GM19099 (cell line): ENCODE data around the gene RNF213.

ENCODE experiments used
- POLR2A ChIP-seq: IDR thresholded peaks from 3 replicates; pipeline ENCODE4 v1.6.1; 2011; ENCODE audit warnings: low read depth; ENCODE audit not compliant: insufficient read length; ENCODE audit errors: extremely low read depth

The RNF213 gene

GRCh38 chr17:80356231-80356856 is 95.7 kb downstream of the RNF213 start:
- no peak for TF ChIP-seq POLR2A

GRCh38 chr17:80358131-80358530 is 97.5 kb downstream of the RNF213 start:
- TF ChIP-seq POLR2A: no peak

DNA sequence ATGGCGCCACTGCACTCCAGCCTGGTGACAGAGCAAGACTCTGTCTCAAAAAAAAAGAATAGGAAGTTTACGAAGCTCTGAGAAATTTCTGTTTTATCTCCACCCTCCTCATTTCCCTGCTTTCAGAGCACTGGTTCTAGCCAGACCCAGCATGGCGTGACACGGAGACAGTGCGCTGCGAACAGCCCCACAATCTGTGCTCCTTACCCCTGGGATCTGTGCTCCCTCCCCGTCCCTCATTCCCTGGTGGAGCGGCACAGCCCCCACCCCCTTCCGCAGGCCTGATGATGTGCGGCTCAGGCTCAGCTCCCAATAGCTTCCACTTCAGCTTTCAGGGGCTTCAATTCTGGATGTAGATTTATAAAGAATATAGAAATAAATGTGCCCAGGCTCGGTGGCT is 98.2 kb downstream of the RNF213 start:
- no peak for TF ChIP-seq POLR2A

DNA sequence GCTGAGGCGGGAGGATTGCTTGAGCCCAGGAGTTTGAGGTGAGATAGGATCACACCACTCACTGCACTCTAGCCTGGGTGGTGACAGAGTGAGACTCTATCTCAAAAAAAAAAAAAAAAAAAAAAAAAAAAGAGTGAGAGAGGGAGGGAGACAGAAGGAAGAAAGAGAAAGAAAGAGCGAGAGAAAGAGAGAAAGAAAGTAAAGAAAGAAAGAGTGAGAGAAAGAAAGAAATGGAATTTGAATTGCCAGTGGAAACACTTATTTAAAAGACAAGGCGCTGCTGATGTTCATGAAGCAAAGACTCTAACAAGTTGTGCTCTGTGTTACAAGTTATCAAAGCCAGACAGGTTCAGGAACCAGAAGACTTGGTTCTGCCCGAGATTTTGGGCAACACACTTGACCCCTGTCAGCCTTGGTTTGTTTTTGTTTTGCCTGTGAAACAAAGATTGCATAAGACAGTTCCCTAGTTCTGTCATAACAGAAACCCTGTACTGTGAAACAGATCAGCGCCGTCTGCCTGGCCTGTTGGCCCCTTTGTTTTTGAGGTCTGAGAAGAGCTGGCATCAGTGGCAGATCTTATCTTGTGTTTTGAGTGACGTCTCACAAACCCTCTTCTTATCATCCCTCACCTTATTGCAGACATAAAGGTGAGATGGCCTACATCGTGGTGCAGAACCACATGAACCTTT is 98.9 kb downstream of the RNF213 start:
- no peak for TF ChIP-seq POLR2A

- no peak for TF ChIP-seq POLR2A
These were observed 99.7 kb downstream of the RNF213 start for GRCh38 chr17:80360396-80360795.

DNA sequence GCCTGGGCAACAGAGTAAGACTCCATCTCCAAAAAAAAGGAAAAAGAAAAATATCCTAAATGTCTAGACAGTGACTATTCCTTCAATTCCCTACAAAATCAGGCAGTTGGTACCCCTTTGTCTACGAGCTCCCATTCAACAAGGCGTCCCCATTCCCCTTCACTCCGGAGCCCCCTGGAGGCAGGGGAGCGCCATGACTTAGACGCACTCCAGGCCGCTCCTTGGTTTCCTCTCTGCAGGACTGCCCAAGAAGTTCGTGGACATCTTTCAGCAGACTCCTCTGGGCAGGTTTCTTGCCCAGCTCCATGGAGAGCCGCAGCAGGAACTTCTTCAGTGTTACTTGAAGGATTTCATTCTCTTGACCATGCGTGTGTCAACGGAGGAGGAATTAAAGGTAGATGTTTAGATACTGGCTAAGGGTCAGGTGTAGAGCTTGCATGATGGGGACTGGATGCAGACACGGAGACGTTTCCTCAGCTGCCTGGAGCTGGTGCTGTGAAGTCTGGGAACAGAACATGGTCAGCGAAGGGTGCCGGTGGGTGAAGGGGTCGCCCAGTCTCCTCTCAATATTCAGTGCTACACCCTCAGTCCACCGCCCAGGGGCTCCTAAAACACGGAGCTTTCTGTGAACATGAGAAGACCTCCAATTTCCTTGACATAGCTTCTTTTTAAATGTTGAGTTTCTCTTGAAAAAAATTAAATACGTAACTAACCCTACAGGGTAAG is 101.0 kb downstream of the RNF213 start:
- no peak for TF ChIP-seq POLR2A

- no peak for TF ChIP-seq POLR2A
These were observed 101.9 kb downstream of the RNF213 start for GRCh38 chr17:80362428-80363119.

GRCh38 chr17:80363120-80363515 is 102.5 kb downstream of the RNF213 start:
- TF ChIP-seq POLR2A: no peak

GRCh38 chr17:80363518-80364090 is 103.0 kb downstream of the RNF213 start:
- TF ChIP-seq POLR2A: no peak

GRCh38 chr17:80364091-80364691 is 103.5 kb downstream of the RNF213 start:
- no peak for TF ChIP-seq POLR2A

DNA sequence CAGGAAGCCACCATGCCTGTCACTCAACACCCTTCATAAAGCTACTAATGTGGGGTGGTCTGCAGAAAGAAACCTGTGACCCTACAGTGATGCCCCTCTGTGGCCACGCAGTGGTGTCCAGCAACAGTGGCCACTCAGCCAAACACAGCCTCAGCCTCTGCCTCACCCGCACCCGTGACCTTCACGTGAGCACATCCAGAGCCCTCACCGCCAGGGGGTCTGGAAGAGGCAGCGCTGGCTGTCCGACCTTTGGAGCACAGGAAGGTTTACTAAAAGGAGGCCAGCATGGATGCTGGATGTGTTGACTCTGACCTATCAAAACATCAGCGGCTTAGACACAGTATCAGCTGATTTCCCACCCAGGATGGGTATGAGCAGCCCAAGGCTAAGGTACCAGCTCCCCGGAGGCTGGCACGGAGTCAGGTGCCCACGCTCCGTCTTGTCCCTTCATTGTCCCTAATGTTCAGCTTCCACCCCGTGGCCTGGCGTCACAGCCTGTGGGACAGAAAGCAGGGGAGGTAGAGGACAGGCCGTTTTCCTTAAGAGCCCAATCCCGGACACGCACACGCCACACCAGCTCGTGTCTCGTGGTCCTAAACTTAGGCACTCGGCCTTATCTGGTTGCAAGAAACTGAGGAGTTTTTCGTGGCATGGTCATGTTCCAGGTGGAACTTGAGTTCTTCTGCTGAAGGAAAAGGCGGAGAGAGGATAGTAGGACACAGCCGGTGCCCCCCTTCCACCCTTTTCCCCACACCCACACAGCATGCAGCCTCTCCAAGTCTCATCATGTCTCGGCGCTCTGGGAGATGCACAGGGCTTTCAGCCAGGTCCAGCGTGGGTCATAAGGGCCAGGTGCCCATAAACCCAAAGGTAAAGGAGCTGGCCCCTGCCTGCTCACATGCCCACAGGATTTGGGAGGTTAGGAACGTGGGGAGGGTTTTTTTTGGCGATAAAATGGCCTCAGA is 104.6 kb downstream of the RNF213 start:
- TF ChIP-seq POLR2A: no peak

DNA sequence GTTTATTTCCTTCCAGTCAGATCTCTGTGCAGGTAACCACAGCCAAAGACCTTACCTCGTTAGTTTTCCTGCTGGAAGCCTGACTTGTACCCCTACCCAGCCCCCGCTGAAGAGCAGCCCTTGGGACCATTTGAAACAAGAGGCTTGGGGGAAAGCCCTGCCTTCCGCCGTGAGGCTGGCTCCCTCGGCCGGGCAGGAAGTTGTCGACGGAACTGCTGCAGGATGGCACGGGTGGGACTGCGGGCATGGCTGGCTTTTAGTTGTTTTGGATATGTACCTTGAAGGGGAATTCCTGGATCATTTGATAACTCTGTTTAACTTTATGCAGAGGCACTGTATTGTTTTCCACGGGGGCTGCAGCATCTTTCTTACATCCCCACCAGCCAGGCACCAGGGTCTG is 105.3 kb downstream of the RNF213 start:
- TF ChIP-seq POLR2A: no peak

DNA sequence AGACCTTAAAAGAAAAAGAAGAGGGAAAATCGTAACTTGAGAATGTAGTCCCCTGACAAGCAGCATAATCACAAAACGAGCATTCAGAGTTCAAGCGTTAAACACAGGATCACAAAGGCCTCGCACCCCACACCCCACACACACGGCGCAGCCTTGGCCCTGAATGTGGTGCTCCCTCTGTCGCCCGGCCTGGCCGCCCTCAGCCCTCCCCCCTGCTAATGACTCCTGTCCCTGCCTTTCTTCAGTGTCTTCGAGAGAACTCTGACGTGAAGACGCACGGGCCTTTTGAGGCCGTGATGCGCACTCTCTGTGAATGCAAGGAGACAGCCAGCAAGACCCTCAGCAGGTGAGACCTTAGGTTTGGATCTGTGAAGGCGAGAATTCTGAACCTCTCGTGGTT is 106.9 kb downstream of the RNF213 start:
- no peak for TF ChIP-seq POLR2A

DNA sequence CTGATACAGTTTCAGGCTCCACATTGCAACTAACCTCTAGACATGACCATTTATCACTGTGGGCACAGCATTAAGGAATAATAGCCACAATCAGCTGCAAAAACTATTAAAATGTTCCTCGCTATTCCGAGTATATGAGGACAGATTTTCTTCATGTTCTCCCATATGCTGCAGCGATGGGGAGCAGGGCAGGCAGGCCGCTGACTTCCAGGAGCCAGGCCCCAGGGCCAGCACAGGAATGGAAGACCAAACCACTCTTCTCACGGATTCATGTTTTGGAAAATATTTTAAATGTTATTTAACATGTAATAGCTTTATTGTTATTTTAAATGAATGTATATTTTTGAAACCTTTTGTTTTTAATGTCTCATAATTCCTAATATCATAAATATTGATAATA is 110.5 kb downstream of the RNF213 start:
- no peak for TF ChIP-seq POLR2A
